ENCODE results near the gene C5orf58.

C5orf58 gene

GRCh38 chr5:170286386-170286925 lies 53.7 kb downstream of the C5orf58 start:
- DNase-seq: no peak

- no peak for DNase-seq
Measured at GRCh38 chr5:170287532-170287931, 54.7 kb downstream of the C5orf58 start.

GRCh38 chr5:170288151-170288550 lies 55.4 kb downstream of the C5orf58 start:
- DNase-seq: no peak

- DNase-seq: no peak
Measured at GRCh38 chr5:170288551-170288950, 55.8 kb downstream of the C5orf58 start.

GRCh38 chr5:170289121-170289520 lies 56.3 kb downstream of the C5orf58 start:
- no peak for DNase-seq

- no peak for DNase-seq
Measured at GRCh38 chr5:170289764-170290163, 57.0 kb downstream of the C5orf58 start.

- DNase-seq: no peak
Measured at GRCh38 chr5:170290498-170290897, 57.7 kb downstream of the C5orf58 start.

- DNase-seq: no peak
Measured at GRCh38 chr5:170292179-170293104, 59.7 kb downstream of the C5orf58 start.

GRCh38 chr5:170293273-170293672 lies 60.5 kb downstream of the C5orf58 start:
- DNase-seq: no peak

- DNase-seq: no peak
Measured at GRCh38 chr5:170294057-170294456, 61.3 kb downstream of the C5orf58 start.

GRCh38 chr5:170294556-170294955 lies 61.8 kb downstream of the C5orf58 start:
- no peak for DNase-seq
